MCF 10A (cell line): Measurements from ENCODE around the gene C1GALT1. TPM values are rescaled to one million over a fixed set of nuclear protein-coding genes. Genes with fewer than 3 reads are reported as not detected.

Experiments used
- BruUV-seq: library from RNA; stranded (reverse); fragments of 400-500 nt; replicated peaks from 2 replicates; lab custom pipeline; 2021; lab: Mats Ljungman, UMichigan
- CTCF ChIA-PET: fragments of 300-600 bp; sonication (Branson Sonifier 250); formaldehyde crosslinking; extraction: SDS; loops from one replicate; lab custom pipeline; 2021; ENCODE audit warnings: antibody characterized with exemption, inconsistent platforms; lab: Yijun Ruan, JAX
- POLR2A ChIA-PET: fragments of 300-600, 350-650 bp; sonication (Branson Sonifier 250); formaldehyde crosslinking; extraction: SDS; loops from one replicate; lab custom pipeline; 2020; ENCODE audit warnings: antibody characterized with exemption, inconsistent platforms; lab: Yijun Ruan, JAX
- DNase-seq: peaks from one replicate; pipeline ENCODE4 v3.0.0-alpha.2; 2018; ENCODE audit not compliant: unreplicated experiment
- H3K27ac Mint-ChIP-seq: one replicate; pipeline ENCODE4 v1.8.0; 2022; ENCODE audit warnings: mild to moderate bottlenecking, low read depth, mixed read lengths; ENCODE audit not compliant: unreplicated experiment
- H3K27me3 Mint-ChIP-seq: one replicate; pipeline ENCODE4 v1.8.0; 2022; ENCODE audit warnings: mixed read lengths; ENCODE audit not compliant: insufficient read depth, unreplicated experiment
- H3K36me3 Mint-ChIP-seq: one replicate; pipeline ENCODE4 v1.8.0; 2022; ENCODE audit warnings: mild to moderate bottlenecking, moderate library complexity, mixed read lengths; ENCODE audit not compliant: insufficient read depth, unreplicated experiment
- H3K4me1 Mint-ChIP-seq: one replicate; pipeline ENCODE4 v1.8.0; 2022; ENCODE audit warnings: mixed read lengths; ENCODE audit not compliant: insufficient read depth, unreplicated experiment
- H3K4me3 Mint-ChIP-seq: one replicate; pipeline ENCODE4 v1.8.0; 2022; ENCODE audit warnings: mild to moderate bottlenecking, moderate library complexity, mixed read lengths; ENCODE audit not compliant: unreplicated experiment
- H3K9me3 Mint-ChIP-seq: one replicate; pipeline ENCODE4 v1.8.0; 2022; ENCODE audit warnings: mixed read lengths; ENCODE audit not compliant: unreplicated experiment
- CTCF ChIP-seq: fragments of 200-600 bp; IDR thresholded peaks from one replicate; pipeline ENCODE4 v1.8.0; 2022; ENCODE audit warnings: antibody characterized with exemption, mild to moderate bottlenecking; ENCODE audit not compliant: unreplicated experiment
- intact Hi-C: fragments of 100-400 bp; cut with micrococcal nuclease; formaldehyde crosslinking; loops from 2 replicates; pipeline ENCODE4 v1.14.1; 2022
- total RNA-seq: library from RNA; stranded (reverse); gene quantifications from 2 replicates; pipeline ENCODE4 v1.2.3, GENCODE V29; 2022

C1GALT1 gene
- total RNA-seq, 1 experiment from 2014 or later = 30.9 TPM

GRCh38 chr7:7264306-7265040 is 82.1 kb downstream of the C1GALT1 start:
- Mint-ChIP-seq H3K9me3 (no peaks in the 10 kb centered on the region), H3K4me3 (no peak overlapping the region), H3K4me1 (no peaks in the 10 kb centered on the region), H3K27ac (no peak overlapping the region), H3K27me3 (no peaks in the 10 kb centered on the region), H3K36me3 (no peaks in the 10 kb centered on the region)
- intact Hi-C loops = loop anchor here (5.0 kb wide), 1 partner anchor 162 kb away; no protein-coding TSS in a partner anchor
- BruUV-seq = no TSS peak
- no peak for DNase-seq
- no peak for TF ChIP-seq CTCF
- CTCF ChIA-PET = interaction anchor here (0.7 to 1.2 kb wide), 3 partner anchors 81 to 160 kb away, joined by 3 to 4 read pairs (median 3); no protein-coding TSS in a partner anchor
- POLR2A ChIA-PET = interaction anchor here (0.9 to 1.3 kb wide), 2 partner anchors 12 to 16 kb away, joined by 4 to 5 read pairs; no protein-coding TSS in a partner anchor

GRCh38 chr7:7265081-7266075 is 83.0 kb downstream of the C1GALT1 start:
- no peaks in the 10 kb centered on the region for H3K4me1 Mint-ChIP-seq
- no peak for TF ChIP-seq CTCF
- POLR2A ChIA-PET = interaction anchor here (1.3 kb wide), 1 partner anchor 13 kb away, joined by 4 read pairs; no protein-coding TSS in a partner anchor
- no peak overlapping the region for H3K27ac Mint-ChIP-seq
- CTCF ChIA-PET = interaction anchor here (1.1 to 1.2 kb wide), 2 partner anchors 82 to 159 kb away, joined by 3 read pairs; no protein-coding TSS in a partner anchor
- no peaks in the 10 kb centered on the region for H3K9me3 Mint-ChIP-seq
- DNase-seq = peak; percentile 29
- no peaks in the 10 kb centered on the region for H3K36me3 Mint-ChIP-seq
- no peak overlapping the region for H3K4me3 Mint-ChIP-seq
- BruUV-seq = no TSS peak
- intact Hi-C loops = no loop called here
- H3K27me3 Mint-ChIP-seq = no peaks in the 10 kb centered on the region

- POLR2A ChIA-PET = no interaction called here
- Mint-ChIP-seq H3K27ac (no peak overlapping the region), H3K4me3 (no peak overlapping the region), H3K27me3 (no peaks in the 10 kb centered on the region), H3K9me3 (no peaks in the 10 kb centered on the region), H3K4me1 (peaks cover 8% of the 10 kb centered on the region), H3K36me3 (no peaks in the 10 kb centered on the region)
- CTCF ChIA-PET = no interaction called here
- no peak for TF ChIP-seq CTCF
- no peak for DNase-seq
- intact Hi-C loops = no loop called here
- no TSS peak for BruUV-seq
These were observed 84.0 kb downstream of the C1GALT1 start for GRCh38 chr7:7266257-7266881.
